Lung (tissue), 12 donors: Measurements from ENCODE around the gene SEMA6B. TPM values are rescaled to one million over a fixed set of nuclear protein-coding genes. Genes with fewer than 3 reads are reported as not detected.
A peak's percentile ranks its signal among the peaks of the same experiment; 100 is the strongest.

ENCODE experiments used
- ATAC-seq: fragments of 200-7000 bp; cut with Tn5 transposase; one replicate; pipeline ENCODE4 v1.9.1; 2020; ENCODE audit warnings: moderate number of reproducible peaks; ENCODE audit not compliant: insufficient read depth, low FRiP score
- DNase-seq, 3 donors: peaks; one replicate each; pipeline ENCODE4 v3.0.0-alpha.2; 2013 to 2017
- H3K27ac ChIP-seq, 2 donors: one replicate each; pipeline ENCODE4 v1.5.1; 2013; ENCODE audit warnings: mild to moderate bottlenecking in 2 of 2, moderate library complexity in 2 of 2, control low read depth in 1 of 2, inconsistent platforms in 1 of 2, low read depth in 1 of 2, low read length in 1 of 2
- H3K27me3 ChIP-seq, 3 donors: one replicate each; pipeline ENCODE4 v1.5.1; 2013; ENCODE audit warnings: low read length in 2 of 3; ENCODE audit not compliant: control insufficient read depth in 3 of 3, insufficient read depth in 3 of 3
- H3K36me3 ChIP-seq, 4 donors: one replicate each; pipeline ENCODE4 v1.5.1; 2013; ENCODE audit warnings: low read length in 4 of 4, mild to moderate bottlenecking in 1 of 4, moderate library complexity in 1 of 4; ENCODE audit not compliant: control insufficient read depth in 4 of 4, insufficient read depth in 4 of 4
- H3K4me1 ChIP-seq, 5 donors: one replicate each; pipeline ENCODE4 v1.5.1; 2013; ENCODE audit warnings: low read length in 5 of 5, mild to moderate bottlenecking in 2 of 5, moderate library complexity in 1 of 5; ENCODE audit not compliant: control insufficient read depth in 5 of 5, insufficient read depth in 5 of 5
- H3K4me3 ChIP-seq: one replicate; pipeline ENCODE4 v1.5.1; 2013; ENCODE audit warnings: mild to moderate bottlenecking, control low read depth, moderate library complexity
- H3K9ac ChIP-seq, 2 donors: one replicate each; pipeline ENCODE4 v1.5.1; 2013; ENCODE audit warnings: low read length in 2 of 2, control low read depth in 1 of 2; ENCODE audit not compliant: insufficient read depth in 1 of 2
- H3K9me3 ChIP-seq, 4 donors: one replicate each; pipeline ENCODE4 v1.5.1; 2013; ENCODE audit warnings: low read length in 3 of 4, mild to moderate bottlenecking in 1 of 4, moderate library complexity in 1 of 4; ENCODE audit not compliant: control insufficient read depth in 4 of 4, insufficient read depth in 3 of 4
- CTCF ChIP-seq: IDR thresholded peaks from 2 replicates; pipeline ENCODE4 v1.5.1; 2012; ENCODE audit warnings: mild to moderate bottlenecking; ENCODE audit errors: control extremely low read depth, extremely low read depth
- WGBS, 2 donors: extraction: QIAGEN DNeasy Blood & Tissue Kit; methylation state at CpG; one replicate each; pipeline ENCODE4 v1.1.7; 2013; 5-methylcytosine and 5-hydroxymethylcytosine counted together
- polyA plus RNA-seq, 2 donors: library from polyadenylated mRNA; stranded (reverse); fragments of 200-250 nt; gene quantifications; one replicate each; pipeline ENCODE4 v1.2.1, GENCODE V29; 2013
- total RNA-seq, 2 donors: library from RNA; depleted of rRNA in 1 of 2; stranded (reverse); fragments of >200 nt in 1 of 2; gene quantifications; one replicate each; pipeline ENCODE4 v1.2.1, GENCODE V29; 2014 to 2021
- donor health status: control.
- donor health status: control.
- donor health status: Bipolar disorder and iron deficiency.
- donor health status: healthy.
- donor health status: DM: yes; HTN: yes; CAD: no.

Gene SEMA6B
- total and polyA plus RNA-seq, 4 donors: 3.2 to 38.5 (median 20.1) TPM

- peaks cover 0 to 5% (median 2%) of the 10 kb centered on the region in 4 donors for H3K9me3 ChIP-seq
- H3K36me3 ChIP-seq: no peaks in the 10 kb centered on the region
- peaks cover 0 to 2% (median 0%) of the 10 kb centered on the region in 3 donors for H3K27me3 ChIP-seq
- TF ChIP-seq CTCF: no peak
- ATAC-seq (no peak), DNase-seq (no peak)
- H3K4me3 ChIP-seq: no peak overlapping the region
- no peak overlapping the region for H3K9ac ChIP-seq
- peaks cover 0 to 4% (median 0%) of the 10 kb centered on the region in 5 donors for H3K4me1 ChIP-seq
- no peak overlapping the region for H3K27ac ChIP-seq
- WGBS, 2 donors: 83 to 90% methylated on average over 27 of the region's 27 CpGs
Observed at GRCh38 chr19:4537953-4538600, 21.4 kb downstream of the SEMA6B start.

DNA sequence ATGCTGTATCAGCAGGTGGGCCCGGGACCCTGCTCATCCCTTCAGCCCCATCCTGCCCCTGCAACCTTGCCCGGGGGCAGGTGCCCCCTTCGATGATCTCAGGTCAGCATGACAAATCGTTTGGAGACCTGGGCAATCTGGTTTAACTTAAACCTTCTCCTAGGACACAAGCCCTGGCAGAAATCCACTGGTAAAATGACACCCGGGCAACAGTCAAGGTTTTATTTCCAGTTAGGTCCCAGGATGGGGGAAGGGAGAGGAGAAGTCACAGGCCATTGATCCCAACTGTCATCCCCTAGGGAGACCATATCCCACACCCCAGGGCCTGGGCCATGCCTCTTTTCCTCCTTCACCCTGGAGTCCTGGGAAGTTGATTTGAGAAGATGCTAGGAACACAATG lies 22.7 kb downstream of the SEMA6B start:
- no peak overlapping the region for H3K4me3 ChIP-seq
- H3K4me1 ChIP-seq: peaks cover 0 to 4% (median 0%) of the 10 kb centered on the region in 5 donors
- peaks cover 0 to 3% (median 2%) of the 10 kb centered on the region in 4 donors for H3K9me3 ChIP-seq
- H3K27me3 ChIP-seq: peaks cover 0 to 2% (median 0%) of the 10 kb centered on the region in 3 donors
- no peak for ATAC-seq
- WGBS, 2 donors: 65 to 71% methylated on average over 5 of the region's 5 CpGs
- no peak for DNase-seq
- TF ChIP-seq CTCF: no peak
- no peaks in the 10 kb centered on the region for H3K36me3 ChIP-seq
- H3K9ac ChIP-seq: no peak overlapping the region
- H3K27ac ChIP-seq: no peak overlapping the region

GRCh38 chr19:4534836-4535658 lies 24.4 kb downstream of the SEMA6B start, which contains the start of gene PLIN5:
PLIN5 (minus strand) TSS chr19:4535224; CDS start chr19:4534074, 1,150 bp downstream.
- no peak for TF ChIP-seq CTCF
- 13 to 17% methylated on average over 48 to 49 of the region's 49 CpGs for WGBS, 2 donors
- no peaks in the 10 kb centered on the region for H3K36me3 ChIP-seq
- H3K9ac ChIP-seq: no peak within 1 kb of the TSS
- peak within 1 kb of the TSS; percentile 73 to 84 for H3K27ac ChIP-seq
- H3K9me3 ChIP-seq: peaks cover 0 to 3% (median 0%) of the 10 kb centered on the region in 4 donors
- H3K4me3 ChIP-seq: no peak within 1 kb of the TSS
- DNase-seq (peak; percentile 66 to 81 (median 70)), ATAC-seq (peak; percentile 64)
- H3K4me1 ChIP-seq: peaks cover 0 to 4% (median 0%) of the 10 kb centered on the region in 5 donors
- H3K27me3 ChIP-seq: peaks cover 0 to 2% (median 0%) of the 10 kb centered on the region in 3 donors
